DND-41 (cell line): ENCODE results near the gene ACKR3.

Source experiments
- CTCF ChIP-seq: IDR thresholded peaks from 2 replicates; pipeline ENCODE4 v1.5.1; 2012; ENCODE audit warnings: borderline replicate concordance, low read length, moderate library complexity, mild to moderate bottlenecking; ENCODE audit not compliant: poor library complexity, severe bottlenecking; ENCODE audit errors: extremely low read depth
- EZH2 ChIP-seq: IDR thresholded peaks from 3 replicates; pipeline ENCODE4 v1.6.1; 2012; ENCODE audit warnings: borderline replicate concordance, low read depth, mild to moderate bottlenecking, moderate library complexity, low read length, inconsistent platforms; ENCODE audit not compliant: severe bottlenecking

- TF ChIP-seq CTCF (no peak), EZH2 (no peak)
These were observed 53.0 kb downstream of the ACKR3 start for GRCh38 chr2:236622660-236623059.
